ENCODE results near the gene PFAS.
"Not testable (repeated sequence)": the region's sequence is repeated elsewhere in the genome, so short reads cannot be mapped to it uniquely, and the experiment has no call there.

The PFAS gene

GRCh38 chr17:8225813-8226535 is 23.1 kb upstream of the PFAS start:
- no peak for DNase-seq

- DNase-seq = no peak
Observed at GRCh38 chr17:8226536-8227237, 22.4 kb upstream of the PFAS start.

DNA sequence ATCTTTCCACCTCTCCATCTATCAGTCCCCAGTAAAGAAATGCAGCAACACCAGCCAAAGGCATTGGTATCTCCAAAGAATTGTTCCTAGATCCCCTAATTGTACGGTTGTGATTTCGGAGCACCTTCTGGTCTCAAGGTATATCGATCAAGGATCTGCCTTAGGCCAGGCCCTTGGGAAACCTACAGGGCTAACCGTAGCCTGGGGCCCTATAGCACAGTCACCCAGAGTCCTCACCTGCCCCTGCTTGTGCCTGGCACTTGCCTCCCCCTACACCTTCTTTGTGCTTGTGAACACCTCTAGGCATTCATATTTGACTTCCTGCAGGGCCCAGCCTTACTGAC is 21.9 kb upstream of the PFAS start:
- no peak for DNase-seq

GRCh38 chr17:8231701-8232100 is 17.4 kb upstream of the PFAS start:
- DNase-seq = no peak

DNA sequence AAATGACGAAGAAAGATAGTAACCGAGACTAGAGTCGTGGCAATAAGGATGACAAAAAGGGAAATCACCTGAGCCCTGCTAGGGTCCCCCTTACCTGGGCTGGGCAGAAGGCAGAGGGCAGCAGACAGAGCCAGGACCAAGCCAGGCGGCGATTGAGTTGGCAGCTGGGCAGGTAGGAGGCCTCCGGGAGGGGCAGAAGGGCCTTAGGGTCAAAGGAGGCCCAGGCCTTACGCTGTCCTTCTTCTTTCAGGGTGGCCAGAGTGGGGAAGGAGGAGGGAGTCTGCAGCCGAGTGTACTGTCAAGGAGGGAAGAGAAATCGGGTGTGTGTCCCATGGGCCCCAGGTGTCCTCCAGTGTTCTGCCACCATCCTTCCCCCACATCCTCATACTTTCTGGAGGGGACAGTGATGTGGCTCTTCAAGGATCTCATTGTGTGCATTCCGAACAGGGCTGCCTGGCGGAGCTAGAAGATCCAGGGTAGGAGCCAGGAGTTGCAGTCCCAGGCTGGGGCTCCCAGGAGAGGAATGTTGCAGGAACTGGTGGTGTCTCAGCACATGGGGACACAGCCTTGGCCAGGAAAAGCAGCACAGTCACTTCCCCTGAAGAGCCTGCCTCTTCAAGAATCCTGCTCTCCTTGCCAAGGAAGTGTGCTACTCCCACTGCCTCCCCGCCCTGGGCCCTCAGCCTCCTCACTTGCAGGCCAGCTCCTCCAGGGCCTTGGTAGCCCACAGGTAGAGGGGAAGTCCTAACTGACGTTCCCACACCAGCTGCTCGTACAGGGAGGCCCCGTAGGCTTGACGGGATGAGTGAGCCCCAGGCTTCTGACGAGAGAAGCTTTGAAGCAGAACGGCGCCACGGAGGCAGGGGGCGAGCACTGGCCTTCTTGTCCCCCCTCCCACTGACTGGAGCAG is 14.5 kb upstream of the PFAS start:
- DNase-seq = no peak

DNA sequence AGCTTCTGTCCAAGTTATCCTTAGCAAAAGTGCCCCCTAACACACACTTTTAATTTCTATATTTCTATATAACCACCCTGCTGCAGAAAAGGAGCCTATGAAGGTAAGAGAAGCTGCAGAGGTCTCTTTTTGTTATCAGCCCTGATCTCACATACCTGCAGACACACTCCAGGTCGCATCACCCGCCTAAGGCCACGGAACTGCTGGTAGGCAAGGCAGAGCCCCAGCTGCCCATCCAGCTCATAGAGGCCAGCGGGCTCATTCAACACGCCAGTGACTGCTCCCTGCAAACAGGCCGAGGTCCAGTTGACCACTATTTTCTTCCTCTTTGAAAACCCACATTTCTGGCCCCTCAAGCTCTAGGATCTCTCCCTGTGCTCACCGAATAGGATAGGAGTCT is 13.4 kb upstream of the PFAS start:
- no peak for DNase-seq

GRCh38 chr17:8237175-8237574 is 11.9 kb upstream of the PFAS start:
- no peak for DNase-seq

- DNase-seq = no peak
Observed at GRCh38 chr17:8237886-8238285, 11.2 kb upstream of the PFAS start.

DNA sequence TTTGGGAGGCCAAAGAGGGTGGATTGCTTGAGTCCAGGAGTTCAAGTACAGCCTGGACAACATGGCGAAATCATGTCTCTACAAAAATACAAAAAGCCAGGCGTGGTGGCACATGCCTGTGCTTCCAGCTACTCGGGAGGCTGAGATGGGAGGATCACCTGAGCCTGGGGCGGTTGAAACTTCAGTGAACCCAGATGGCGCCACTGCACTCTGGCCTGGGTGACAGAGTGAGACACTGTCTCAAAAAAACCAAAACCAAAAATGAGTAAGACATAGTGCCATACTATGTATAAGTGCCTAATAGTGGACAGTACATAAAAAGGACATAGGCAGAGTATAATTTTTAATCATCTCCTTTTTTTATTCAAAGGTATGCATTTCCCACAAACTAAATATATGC is 5.3 kb upstream of the PFAS start:
- no peak for DNase-seq

DNA sequence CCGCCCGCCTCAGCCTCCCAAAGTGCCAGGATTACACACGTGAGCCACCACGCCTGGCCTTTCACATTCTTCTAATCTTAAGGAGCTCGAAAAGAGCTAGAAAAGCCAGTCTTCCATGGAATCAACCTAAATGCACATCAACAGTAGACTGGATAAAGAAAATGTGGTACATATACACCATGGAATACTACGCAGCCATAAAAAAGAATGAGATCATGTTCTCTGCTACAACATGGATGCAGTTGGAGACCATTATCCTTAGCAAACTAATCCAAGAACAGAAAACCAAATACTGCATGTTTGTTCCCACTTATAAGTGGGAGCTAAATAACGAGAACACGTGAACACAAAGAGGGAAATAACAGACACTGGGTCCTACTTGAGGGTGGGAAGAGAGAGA is 4.3 kb upstream of the PFAS start:
- no peak for DNase-seq

GRCh38 chr17:8249621-8250500 is 772 bp downstream of the PFAS start:
- DNase-seq = no peak

DNA sequence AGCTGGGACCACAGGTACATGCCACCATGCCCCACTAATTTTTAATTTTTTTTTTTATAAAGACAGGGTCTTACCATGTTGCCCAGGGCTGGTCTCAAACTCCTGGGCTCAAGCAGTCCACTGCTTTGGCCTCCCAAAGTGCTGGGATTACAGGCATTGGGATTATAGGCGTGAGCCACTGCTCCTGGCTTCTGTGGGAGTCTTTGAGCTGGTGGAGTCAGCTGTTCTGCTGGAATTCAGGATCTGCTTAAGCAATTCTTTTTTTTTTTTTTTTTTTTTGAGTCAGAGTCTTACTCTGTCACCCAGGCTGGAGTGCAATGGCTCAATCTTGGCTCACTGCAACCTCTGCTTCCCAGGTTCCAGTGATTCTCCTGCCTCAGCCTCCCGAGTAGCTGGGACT is 2.3 kb downstream of the PFAS start:
- DNase-seq = not testable (repeated sequence)

DNA sequence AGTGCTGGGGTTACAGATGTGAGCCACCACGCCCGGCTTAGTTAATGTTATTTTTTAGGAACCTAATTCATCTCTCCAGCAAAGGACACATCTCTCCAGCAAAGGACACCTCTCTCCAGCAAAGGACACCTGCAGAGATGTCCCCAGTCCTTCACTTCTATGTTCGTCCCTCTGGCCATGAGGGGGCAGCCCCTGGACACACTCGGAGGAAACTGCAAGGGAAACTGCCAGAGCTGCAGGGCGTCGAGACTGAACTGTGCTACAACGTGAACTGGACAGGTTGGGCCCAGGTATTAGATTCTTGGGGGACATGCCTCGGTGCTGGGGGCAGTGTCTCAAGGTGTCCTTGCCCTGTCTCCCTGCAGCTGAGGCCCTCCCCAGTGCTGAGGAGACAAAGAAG is 4.7 kb downstream of the PFAS start:
- DNase-seq = no peak

DNA sequence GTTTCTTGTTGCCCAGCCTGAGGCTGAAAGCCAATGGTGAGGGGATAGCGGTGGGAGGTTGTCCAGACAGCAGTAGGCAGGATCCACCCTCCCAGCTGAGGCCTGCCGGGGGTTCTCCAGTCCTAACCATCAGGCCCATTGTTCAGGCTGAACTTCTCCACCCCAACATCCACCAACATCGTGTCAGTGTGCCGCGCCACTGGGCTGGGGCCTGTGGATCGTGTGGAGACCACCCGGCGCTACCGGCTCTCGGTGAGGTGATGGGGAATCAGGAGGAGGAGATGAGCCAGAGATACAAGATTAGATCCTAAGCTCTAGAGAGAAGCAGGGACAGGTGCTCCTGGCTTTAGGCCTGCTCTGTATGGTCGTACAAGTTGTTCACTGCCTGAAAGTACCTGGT is 5.8 kb downstream of the PFAS start:
- no peak for DNase-seq

DNA sequence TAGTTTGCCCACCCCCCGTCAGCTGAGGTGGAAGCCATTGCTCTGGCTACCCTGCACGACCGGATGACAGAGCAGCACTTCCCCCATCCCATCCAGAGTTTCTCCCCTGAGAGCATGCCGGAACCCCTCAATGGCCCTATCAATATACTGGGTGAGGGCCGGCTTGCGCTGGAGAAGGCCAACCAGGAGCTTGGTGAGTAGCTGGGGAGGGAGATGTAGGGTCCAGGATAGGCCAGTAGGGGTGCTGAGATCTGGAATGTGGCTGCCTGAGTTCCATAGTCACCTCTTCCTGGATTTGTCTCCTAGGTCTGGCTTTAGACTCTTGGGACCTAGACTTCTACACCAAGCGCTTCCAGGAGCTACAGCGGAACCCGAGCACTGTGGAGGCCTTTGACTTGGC is 6.4 kb downstream of the PFAS start:
- no peak for DNase-seq

GRCh38 chr17:8256291-8256690 is 7.2 kb downstream of the PFAS start:
- no peak for DNase-seq

GRCh38 chr17:8256691-8257090 is 7.6 kb downstream of the PFAS start:
- DNase-seq = no peak

DNA sequence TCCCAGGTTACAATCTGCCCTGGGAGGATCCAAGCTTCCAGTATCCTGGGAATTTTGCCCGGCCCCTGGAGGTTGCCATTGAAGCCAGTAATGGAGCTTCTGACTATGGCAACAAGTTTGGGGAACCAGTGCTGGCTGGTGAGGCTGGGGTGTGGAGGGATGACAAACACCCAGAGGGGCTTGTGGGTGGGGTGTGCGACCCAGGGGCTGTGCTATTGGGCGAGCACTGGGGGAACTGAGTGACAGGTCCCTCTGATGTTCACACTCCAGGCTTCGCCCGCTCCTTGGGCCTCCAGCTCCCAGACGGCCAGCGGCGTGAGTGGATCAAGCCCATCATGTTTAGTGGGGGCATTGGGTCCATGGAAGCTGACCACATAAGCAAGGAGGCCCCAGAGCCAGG is 8.7 kb downstream of the PFAS start:
- DNase-seq = no peak

DNA sequence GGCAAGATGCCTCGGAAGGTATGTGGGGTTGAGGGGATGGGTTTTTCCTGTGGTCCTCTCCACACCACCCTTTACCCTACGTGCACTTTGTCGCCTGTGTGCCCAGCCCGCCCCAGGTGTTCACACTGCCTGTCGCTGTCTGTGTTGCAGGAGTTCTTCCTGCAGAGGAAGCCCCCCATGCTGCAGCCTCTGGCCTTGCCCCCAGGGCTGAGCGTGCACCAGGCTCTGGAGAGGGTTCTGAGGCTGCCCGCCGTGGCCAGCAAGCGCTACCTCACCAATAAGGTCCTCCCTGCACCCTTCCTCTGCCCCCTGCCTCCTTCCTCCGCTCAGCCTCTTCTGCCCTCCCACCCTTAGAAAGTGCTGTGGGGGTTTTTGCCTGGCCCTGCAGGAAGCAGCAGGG is 15.2 kb downstream of the PFAS start:
- DNase-seq = no peak

DNA sequence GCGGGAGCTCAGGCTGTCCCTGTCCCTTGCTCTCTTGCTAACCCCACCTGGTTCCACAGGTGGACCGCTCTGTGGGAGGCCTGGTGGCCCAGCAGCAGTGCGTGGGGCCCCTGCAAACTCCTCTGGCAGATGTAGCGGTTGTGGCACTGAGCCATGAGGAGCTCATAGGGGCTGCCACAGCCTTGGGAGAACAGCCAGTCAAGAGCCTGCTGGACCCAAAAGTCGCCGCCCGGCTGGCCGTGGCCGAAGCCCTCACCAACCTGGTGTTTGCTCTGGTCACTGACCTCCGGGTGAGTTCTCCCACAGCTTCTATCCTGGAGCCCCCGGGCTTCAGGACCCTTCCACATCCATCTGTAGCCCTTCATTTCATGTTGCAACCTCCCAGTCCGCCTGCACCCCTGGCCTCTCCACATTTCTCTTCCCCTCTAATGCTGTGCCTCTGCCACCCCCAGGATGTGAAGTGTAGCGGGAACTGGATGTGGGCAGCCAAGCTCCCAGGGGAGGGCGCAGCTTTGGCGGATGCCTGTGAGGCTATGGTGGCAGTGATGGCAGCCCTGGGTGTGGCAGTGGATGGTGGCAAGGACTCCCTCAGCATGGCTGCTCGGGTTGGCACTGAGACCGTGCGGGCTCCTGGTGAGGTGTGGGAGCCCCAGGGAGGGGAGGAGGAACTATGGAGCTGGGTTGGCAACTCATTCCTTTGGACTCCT is 15.9 kb downstream of the PFAS start:
- no peak for DNase-seq

- DNase-seq = no peak
Observed at GRCh38 chr17:8266648-8267479, 17.8 kb downstream of the PFAS start.

All from NCI-H2171 (cell line).